GM12801 (cell line): ENCODE measurements around the gene HBG2.

Experiments
- CTCF ChIP-seq: IDR thresholded peaks from one replicate; pipeline ENCODE4 v1.5.1; 2011; ENCODE audit warnings: control low read depth; ENCODE audit not compliant: insufficient read length; ENCODE audit errors: extremely low read depth

The HBG2 gene

DNA sequence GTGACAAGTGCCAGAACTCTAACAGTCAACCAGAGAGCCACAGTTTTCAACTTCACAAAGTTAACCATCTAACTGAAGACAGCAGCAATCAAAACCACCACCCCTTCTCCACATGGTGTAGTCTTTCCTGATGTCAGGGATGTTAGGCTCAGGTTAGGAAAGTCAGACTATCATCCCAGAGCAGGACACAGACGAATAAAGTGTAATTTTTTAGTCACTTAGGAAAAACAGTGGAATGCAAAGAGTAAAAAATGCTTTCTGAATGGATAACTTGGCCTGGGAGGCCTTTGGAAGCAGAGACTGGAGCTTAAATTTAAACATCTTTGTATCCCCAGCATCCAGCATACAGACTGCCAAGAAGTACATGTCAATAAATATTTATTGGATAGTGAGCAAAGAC, 31.8 kb upstream of the HBG2 start:
- TF ChIP-seq CTCF = no peak

DNA sequence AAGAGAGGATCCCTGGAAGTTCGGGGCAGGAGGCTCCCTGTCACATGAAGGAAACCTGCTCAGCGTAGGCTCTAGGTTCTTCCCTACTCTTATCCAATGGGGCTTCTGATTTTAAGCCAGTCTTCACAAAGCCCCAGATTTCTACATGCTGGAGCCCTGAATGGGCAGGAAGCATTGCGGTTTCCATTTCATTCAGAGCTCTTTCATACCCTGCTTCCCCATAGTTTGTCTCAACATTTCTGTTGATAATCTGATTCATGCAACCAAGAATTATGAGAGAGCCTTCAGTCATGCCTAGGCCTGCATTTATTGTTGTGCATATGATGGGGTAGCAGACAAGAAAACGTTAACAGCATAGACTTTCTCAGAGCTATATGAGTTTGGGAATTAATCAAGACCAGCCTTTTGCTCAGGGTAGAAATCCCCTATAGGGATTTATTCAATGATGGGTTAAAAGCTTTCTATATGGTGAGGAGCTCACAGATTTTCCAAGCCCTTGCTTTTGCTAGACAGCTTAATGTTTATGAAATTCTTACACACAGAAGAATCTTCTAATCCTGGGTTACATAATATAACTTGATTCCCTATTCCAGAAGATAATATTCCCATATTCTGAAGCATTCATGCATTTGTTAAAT, 31.2 kb upstream of the HBG2 start:
- TF ChIP-seq CTCF = no peak

DNA sequence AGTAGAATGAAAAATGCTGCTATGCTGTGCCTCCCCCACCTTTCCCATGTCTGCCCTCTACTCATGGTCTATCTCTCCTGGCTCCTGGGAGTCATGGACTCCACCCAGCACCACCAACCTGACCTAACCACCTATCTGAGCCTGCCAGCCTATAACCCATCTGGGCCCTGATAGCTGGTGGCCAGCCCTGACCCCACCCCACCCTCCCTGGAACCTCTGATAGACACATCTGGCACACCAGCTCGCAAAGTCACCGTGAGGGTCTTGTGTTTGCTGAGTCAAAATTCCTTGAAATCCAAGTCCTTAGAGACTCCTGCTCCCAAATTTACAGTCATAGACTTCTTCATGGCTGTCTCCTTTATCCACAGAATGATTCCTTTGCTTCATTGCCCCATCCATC, 30.1 kb upstream of the HBG2 start:
- TF ChIP-seq CTCF = no peak

- no peak for TF ChIP-seq CTCF
Measured at GRCh38 chr11:5283882-5284281, 29.3 kb upstream of the HBG2 start.

DNA sequence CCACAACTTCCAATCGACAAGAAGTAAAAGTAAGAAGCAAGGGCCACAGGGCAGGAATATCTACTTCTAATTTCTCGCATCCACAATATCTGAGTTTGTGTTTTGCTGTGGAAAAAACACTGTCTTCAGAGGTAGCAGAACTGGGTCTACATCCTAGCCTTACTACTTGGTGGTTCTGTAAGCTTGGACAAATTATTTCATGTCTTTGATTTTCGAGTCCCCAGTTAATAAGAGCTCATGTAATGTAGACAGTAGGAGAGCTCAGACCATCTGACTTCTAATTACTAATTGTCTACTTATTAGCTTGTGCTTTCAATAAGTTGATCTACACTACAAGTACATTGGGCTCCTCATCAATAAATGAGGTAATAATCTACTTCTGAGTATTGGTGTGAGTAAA, 28.5 kb upstream of the HBG2 start:
- no peak for TF ChIP-seq CTCF

DNA sequence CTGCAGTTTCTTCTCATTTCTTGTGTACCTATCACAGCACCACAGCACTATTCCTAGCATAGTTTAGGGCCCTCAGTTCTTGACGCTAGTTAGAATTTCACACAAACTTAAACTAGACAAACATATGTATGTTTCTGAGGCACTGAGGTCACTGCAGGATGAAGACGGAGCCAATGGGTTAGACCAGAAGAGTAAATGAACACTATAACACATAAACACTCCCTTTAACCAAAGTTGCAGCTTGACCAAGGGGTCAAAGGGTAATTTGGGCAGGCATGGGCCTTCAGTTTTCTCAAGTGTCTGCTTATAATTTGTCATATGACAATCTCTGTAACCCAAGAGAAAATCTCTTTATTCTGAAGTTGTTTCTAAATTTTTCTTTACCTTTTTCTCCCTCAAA, 28.0 kb upstream of the HBG2 start:
- TF ChIP-seq CTCF = no peak

DNA sequence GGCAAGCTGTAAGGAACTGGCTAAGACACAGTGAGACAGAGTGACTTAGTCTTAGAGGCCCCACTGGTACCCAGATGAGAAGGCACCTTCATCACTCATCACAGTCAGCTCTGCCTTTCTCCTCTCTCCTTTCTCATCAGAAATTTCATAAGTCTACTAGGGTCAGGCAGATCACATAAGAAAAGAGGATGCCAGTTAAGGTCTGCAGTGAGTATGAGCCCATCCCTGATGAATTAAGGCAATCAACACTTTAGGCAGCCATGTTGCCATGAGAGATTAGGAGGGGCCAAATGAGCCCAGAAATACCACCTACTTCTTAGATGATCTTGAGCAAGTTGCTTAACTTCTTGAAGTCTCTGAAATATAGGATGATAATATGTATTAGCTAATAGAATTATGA, 27.0 kb upstream of the HBG2 start:
- no peak for TF ChIP-seq CTCF
